BE2C (cell line): ENCODE data around the gene PFKFB3.
"Not testable (repeated sequence)": the region's sequence is repeated elsewhere in the genome, so short reads cannot be mapped to it uniquely, and the experiment has no call there.

Source experiments
- DNase-seq: peaks from one replicate; pipeline ENCODE4 v3.0.0-alpha.2; 2020
- H3K27me3 ChIP-seq: fragments of 250-450 bp; sonication (Bioruptor Pico); 2 replicates; pipeline ENCODE4 v1.5.1; 2020; ENCODE audit warnings: mild to moderate bottlenecking
- H3K36me3 ChIP-seq: fragments of 250-450 bp; sonication (Bioruptor Pico); 2 replicates; pipeline ENCODE4 v1.5.1; 2020; ENCODE audit warnings: mild to moderate bottlenecking
- H3K4me1 ChIP-seq: fragments of 250-450 bp; sonication (Bioruptor Pico); 2 replicates; pipeline ENCODE4 v1.5.1; 2020
- H3K4me3 ChIP-seq: 2 replicates; pipeline ENCODE4 v1.5.1; 2011; ENCODE audit warnings: low read depth, low read length
- H3K9me3 ChIP-seq: fragments of 250-450 bp; sonication (Bioruptor Pico); 2 replicates; pipeline ENCODE4 v1.5.1; 2020
- CTCF ChIP-seq: IDR thresholded peaks from 2 replicates; pipeline ENCODE4 v1.5.1; 2012; ENCODE audit warnings: mild to moderate bottlenecking, low read depth, low read length

PFKFB3 gene

GRCh38 chr10:6202098-6202683 is 541 bp upstream of the PFKFB3 start:
- H3K4me3 ChIP-seq: peak overlapping the region; percentile 79
- H3K9me3 ChIP-seq: no peaks in the 10 kb centered on the region
- DNase-seq: no peak
- H3K36me3 ChIP-seq: no peaks in the 10 kb centered on the region
- TF ChIP-seq CTCF: no peak
- no peaks in the 10 kb centered on the region for H3K4me1 ChIP-seq
- peaks cover 25% of the 10 kb centered on the region for H3K27me3 ChIP-seq

- DNase-seq: peak; percentile 65
- peak overlapping the region; percentile 79 for H3K4me3 ChIP-seq
- no peaks in the 10 kb centered on the region for H3K4me1 ChIP-seq
- no peaks in the 10 kb centered on the region for H3K9me3 ChIP-seq
- peaks cover 25% of the 10 kb centered on the region for H3K27me3 ChIP-seq
- no peaks in the 10 kb centered on the region for H3K36me3 ChIP-seq
- no peak for TF ChIP-seq CTCF
Observed at GRCh38 chr10:6203331-6204062, 765 bp downstream of the PFKFB3 start.

- H3K36me3 ChIP-seq: no peaks in the 10 kb centered on the region
- H3K4me3 ChIP-seq: peak overlapping the region; percentile 79
- no peaks in the 10 kb centered on the region for H3K4me1 ChIP-seq
- no peaks in the 10 kb centered on the region for H3K9me3 ChIP-seq
- H3K27me3 ChIP-seq: peaks cover 25% of the 10 kb centered on the region
- no peak for TF ChIP-seq CTCF
- peak; percentile 35 for DNase-seq
Observed at GRCh38 chr10:6204063-6204340, 1.3 kb downstream of the PFKFB3 start.

- Histone ChIP-seq H3K27me3 (peaks cover 25% of the 10 kb centered on the region), H3K9me3 (no peaks in the 10 kb centered on the region), H3K36me3 (no peaks in the 10 kb centered on the region), H3K4me3 (peak overlapping the region; percentile 79), H3K4me1 (no peaks in the 10 kb centered on the region)
- no peak for DNase-seq
- no peak for TF ChIP-seq CTCF
Observed at GRCh38 chr10:6204341-6205191, 1.8 kb downstream of the PFKFB3 start.

- H3K4me1 ChIP-seq, H3K36me3 ChIP-seq, H3K9me3 ChIP-seq, H3K4me3 ChIP-seq, DNase-seq: not testable (repeated sequence)
- peaks cover 13% of the 10 kb centered on the region for H3K27me3 ChIP-seq
Observed at GRCh38 chr10:6206486-6206885, 3.8 kb downstream of the PFKFB3 start.

GRCh38 chr10:6207658-6208057 is 4.9 kb downstream of the PFKFB3 start:
- Histone ChIP-seq H3K4me3 (no peak overlapping the region), H3K27me3 (peaks cover 2% of the 10 kb centered on the region), H3K4me1 (peaks cover 5% of the 10 kb centered on the region; the same call in 1 of the 2 replicates), H3K36me3 (no peaks in the 10 kb centered on the region), H3K9me3 (no peaks in the 10 kb centered on the region)
- no peak for DNase-seq
- no peak for TF ChIP-seq CTCF
